Measurements from ENCODE around the gene S100A5.

DNA sequence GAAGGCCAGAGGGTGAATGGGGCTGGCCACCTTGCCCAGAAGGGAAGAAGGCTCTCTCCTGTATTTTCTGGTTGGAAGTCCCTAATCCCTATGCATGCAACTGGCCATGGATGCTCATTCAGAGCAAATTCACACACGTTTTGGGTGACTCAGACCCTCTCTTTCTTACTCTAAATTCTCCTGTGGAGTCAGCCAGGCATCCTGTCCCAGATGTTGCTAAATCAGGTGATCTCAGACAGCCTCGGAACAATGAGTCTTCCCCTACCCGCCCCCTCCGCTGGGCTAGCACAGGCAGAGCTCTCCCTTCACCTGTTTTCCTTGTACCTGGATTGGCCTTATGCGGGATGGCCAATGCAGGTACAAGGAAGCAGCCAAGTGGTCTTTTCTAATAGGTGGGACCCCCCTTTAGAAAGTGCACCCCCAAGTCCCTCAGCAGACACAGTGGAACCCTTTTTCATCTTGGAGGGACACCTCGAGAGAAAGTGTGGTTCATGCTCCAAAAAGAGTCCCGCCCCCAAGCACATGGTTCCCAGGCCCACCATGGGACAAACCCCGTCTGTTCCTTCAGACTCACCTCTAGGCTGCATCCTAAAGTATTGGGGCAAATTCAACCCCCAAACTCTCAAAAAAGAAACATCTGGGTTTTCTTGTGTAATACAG is 13.6 kb downstream of the S100A5 start:
- TF ChIP-seq, protein P1, sequence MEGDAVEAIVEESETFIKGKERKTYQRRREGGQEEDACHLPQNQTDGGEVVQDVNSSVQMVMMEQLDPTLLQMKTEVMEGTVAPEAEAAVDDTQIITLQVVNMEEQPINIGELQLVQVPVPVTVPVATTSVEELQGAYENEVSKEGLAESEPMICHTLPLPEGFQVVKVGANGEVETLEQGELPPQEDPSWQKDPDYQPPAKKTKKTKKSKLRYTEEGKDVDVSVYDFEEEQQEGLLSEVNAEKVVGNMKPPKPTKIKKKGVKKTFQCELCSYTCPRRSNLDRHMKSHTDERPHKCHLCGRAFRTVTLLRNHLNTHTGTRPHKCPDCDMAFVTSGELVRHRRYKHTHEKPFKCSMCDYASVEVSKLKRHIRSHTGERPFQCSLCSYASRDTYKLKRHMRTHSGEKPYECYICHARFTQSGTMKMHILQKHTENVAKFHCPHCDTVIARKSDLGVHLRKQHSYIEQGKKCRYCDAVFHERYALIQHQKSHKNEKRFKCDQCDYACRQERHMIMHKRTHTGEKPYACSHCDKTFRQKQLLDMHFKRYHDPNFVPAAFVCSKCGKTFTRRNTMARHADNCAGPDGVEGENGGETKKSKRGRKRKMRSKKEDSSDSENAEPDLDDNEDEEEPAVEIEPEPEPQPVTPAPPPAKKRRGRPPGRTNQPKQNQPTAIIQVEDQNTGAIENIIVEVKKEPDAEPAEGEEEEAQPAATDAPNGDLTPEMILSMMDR (IDR thresholded peaks at IDR 0.05) = no peak
- no peak for TF ChIP-seq POLR2A (IDR thresholded peaks at IDR 0.05)
